NB4 (cell line): Measurements from ENCODE around the gene IGFBPL1.

Source experiments
- CTCF ChIP-seq: IDR thresholded peaks from one replicate; pipeline ENCODE4 v1.5.1; 2012; ENCODE audit warnings: low read depth, low read length
- MAX ChIP-seq: IDR thresholded peaks from 2 replicates; pipeline ENCODE4 v1.6.1; 2011; ENCODE audit warnings: low read depth, low read length
- POLR2A ChIP-seq: IDR thresholded peaks from 2 replicates; pipeline ENCODE4 v1.6.1; 2011; ENCODE audit warnings: mild to moderate bottlenecking; ENCODE audit not compliant: insufficient read length; ENCODE audit errors: extremely low read depth

- TF ChIP-seq CTCF, result no peak
- no peak for TF ChIP-seq MAX
- TF ChIP-seq POLR2A, result no peak
Observed at GRCh38 chr9:38443597-38443996, 19.3 kb upstream of the IGFBPL1 start.
